Suprapubic skin (tissue), 4 donors: Measurements from ENCODE around the gene TEAD1.

ENCODE experiments used
- EP300 ChIP-seq: sonication (generic); formaldehyde crosslinking; IDR thresholded peaks from one replicate; pipeline ENCODE4 v1.6.1; 2017; ENCODE audit warnings: antibody characterized with exemption
- POLR2A ChIP-seq, 2 donors: fragments of 450-650 bp; IDR thresholded peaks; one replicate each; pipeline ENCODE4 v1.6.1; 2017; ENCODE audit warnings: antibody characterized with exemption in 2 of 2, mild to moderate bottlenecking in 2 of 2, moderate library complexity in 2 of 2
- POLR2AphosphoS5 ChIP-seq, 3 donors: sonication (generic); formaldehyde crosslinking; IDR thresholded peaks; one replicate each; pipeline ENCODE4 v1.6.1; 2017; ENCODE audit warnings: antibody characterized with exemption in 3 of 3
- TF ChIP-seq, protein P1 (sequence below), 2 donors: fragments of 200-600 bp in 1 of 2; fragments of 450-650 bp in 1 of 2; sonication (generic) in 1 of 2; IDR thresholded peaks; one replicate each; pipeline ENCODE4 v1.5.1; 2016 to 2019; ENCODE audit warnings: antibody characterized with exemption in 2 of 2, mild to moderate bottlenecking in 1 of 2, moderate library complexity in 1 of 2

GRCh38 chr11:12778240-12778905 lies 104.2 kb downstream of the TEAD1 start:
- no peak for TF ChIP-seq POLR2A (IDR thresholded peaks at IDR 0.05)
- TF ChIP-seq, protein P1, sequence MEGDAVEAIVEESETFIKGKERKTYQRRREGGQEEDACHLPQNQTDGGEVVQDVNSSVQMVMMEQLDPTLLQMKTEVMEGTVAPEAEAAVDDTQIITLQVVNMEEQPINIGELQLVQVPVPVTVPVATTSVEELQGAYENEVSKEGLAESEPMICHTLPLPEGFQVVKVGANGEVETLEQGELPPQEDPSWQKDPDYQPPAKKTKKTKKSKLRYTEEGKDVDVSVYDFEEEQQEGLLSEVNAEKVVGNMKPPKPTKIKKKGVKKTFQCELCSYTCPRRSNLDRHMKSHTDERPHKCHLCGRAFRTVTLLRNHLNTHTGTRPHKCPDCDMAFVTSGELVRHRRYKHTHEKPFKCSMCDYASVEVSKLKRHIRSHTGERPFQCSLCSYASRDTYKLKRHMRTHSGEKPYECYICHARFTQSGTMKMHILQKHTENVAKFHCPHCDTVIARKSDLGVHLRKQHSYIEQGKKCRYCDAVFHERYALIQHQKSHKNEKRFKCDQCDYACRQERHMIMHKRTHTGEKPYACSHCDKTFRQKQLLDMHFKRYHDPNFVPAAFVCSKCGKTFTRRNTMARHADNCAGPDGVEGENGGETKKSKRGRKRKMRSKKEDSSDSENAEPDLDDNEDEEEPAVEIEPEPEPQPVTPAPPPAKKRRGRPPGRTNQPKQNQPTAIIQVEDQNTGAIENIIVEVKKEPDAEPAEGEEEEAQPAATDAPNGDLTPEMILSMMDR (IDR thresholded peaks at IDR 0.05) = no peak
- TF ChIP-seq EP300 = no peak
- TF ChIP-seq POLR2AphosphoS5 (IDR thresholded peaks at IDR 0.05) = no peak
